C4-2B (cell line): ENCODE measurements around the gene ANKRD22.

Experiments
- ZFX ChIP-seq: fragments of 450-650 bp; IDR thresholded peaks from 2 replicates; pipeline ENCODE4 v1.6.1; 2017
- TF ChIP-seq, protein P1 (sequence below): fragments of 450-650 bp; conservative IDR thresholded peaks from 2 replicates; pipeline ENCODE4 v1.5.1; 2017; ENCODE audit warnings: mild to moderate bottlenecking

DNA sequence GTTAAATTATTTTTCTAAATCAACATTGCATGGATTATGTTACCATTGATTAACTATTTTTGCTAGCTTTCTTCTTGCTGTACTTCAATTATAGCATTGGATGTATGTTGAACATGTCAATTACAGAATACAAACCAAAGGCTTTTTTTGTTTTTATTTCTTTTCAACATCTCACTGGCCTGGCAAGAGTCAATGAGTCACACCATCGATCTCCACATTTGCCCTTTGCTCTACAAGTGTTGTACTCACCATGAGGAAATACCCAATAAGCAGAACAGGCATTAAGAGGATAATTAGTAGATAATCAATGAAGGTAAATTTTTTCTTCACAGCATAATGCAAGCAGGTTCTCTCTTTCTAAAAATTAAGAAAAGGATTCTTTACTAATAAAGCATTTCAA is 23.3 kb downstream of the ANKRD22 start:
- TF ChIP-seq, protein P1, sequence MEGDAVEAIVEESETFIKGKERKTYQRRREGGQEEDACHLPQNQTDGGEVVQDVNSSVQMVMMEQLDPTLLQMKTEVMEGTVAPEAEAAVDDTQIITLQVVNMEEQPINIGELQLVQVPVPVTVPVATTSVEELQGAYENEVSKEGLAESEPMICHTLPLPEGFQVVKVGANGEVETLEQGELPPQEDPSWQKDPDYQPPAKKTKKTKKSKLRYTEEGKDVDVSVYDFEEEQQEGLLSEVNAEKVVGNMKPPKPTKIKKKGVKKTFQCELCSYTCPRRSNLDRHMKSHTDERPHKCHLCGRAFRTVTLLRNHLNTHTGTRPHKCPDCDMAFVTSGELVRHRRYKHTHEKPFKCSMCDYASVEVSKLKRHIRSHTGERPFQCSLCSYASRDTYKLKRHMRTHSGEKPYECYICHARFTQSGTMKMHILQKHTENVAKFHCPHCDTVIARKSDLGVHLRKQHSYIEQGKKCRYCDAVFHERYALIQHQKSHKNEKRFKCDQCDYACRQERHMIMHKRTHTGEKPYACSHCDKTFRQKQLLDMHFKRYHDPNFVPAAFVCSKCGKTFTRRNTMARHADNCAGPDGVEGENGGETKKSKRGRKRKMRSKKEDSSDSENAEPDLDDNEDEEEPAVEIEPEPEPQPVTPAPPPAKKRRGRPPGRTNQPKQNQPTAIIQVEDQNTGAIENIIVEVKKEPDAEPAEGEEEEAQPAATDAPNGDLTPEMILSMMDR: no peak
- TF ChIP-seq ZFX: no peak
